Panc1 (cell line): ENCODE results near the gene TYRO3. TPM values are rescaled to one million over a fixed set of nuclear protein-coding genes. Genes with fewer than 3 reads are reported as not detected.

Experiments
- ATAC-seq: fragments of 200-7000 bp; cut with Tn5 transposase; 2 replicates; pipeline ENCODE4 v1.9.1; 2020; ENCODE audit warnings: mild to moderate bottlenecking, moderate library complexity
- BruUV-seq: library from RNA; stranded (reverse); fragments of 400-500 nt; replicated peaks from 2 replicates; lab custom pipeline; 2021; lab: Mats Ljungman, UMichigan
- CTCF ChIA-PET: fragments of 300-600 bp; sonication (Branson Sonifier 250); formaldehyde crosslinking; loops from one replicate; lab custom pipeline; 2022; ENCODE audit warnings: antibody characterized with exemption; lab: Charles Lee
- POLR2A ChIA-PET: fragments of 300-600 bp; sonication (Branson Sonifier 250); formaldehyde crosslinking; loops from one replicate; lab custom pipeline; 2022; ENCODE audit warnings: antibody characterized with exemption; lab: Charles Lee
- DNase-seq: peaks from one replicate; pipeline ENCODE4 v3.0.0-alpha.2; 2010; ENCODE audit warnings: low read depth, low spot score
- H3K27ac ChIP-seq: 2 replicates; pipeline ENCODE4 v1.5.1; 2011; ENCODE audit warnings: mild to moderate bottlenecking, low read length, inconsistent platforms
- H3K27me3 ChIP-seq: fragments of 200-500 bp; sonication (Bioruptor generic); 2 replicates; pipeline ENCODE4 v1.6.0; 2014; ENCODE audit warnings: low read length, inconsistent platforms; ENCODE audit not compliant: control insufficient read depth, insufficient read depth
- H3K36me3 ChIP-seq: fragments of 200-500 bp; sonication (Bioruptor generic); 2 replicates; pipeline ENCODE4 v1.5.1; 2014; ENCODE audit warnings: inconsistent platforms, mild to moderate bottlenecking, low read length, moderate library complexity; ENCODE audit not compliant: control insufficient read depth, insufficient read depth
- H3K4me1 ChIP-seq: 2 replicates; pipeline ENCODE4 v1.5.1; 2011; ENCODE audit warnings: inconsistent platforms, mild to moderate bottlenecking, low read length, moderate library complexity; ENCODE audit not compliant: control insufficient read depth, insufficient read depth
- H3K4me3 ChIP-seq, 2 experiments: 2 replicates each; pipeline ENCODE4 v1.5.1; 2011 to 2012; ENCODE audit warnings: low read depth in 2 of 2, low read length in 2 of 2, mild to moderate bottlenecking in 2 of 2, inconsistent platforms in 1 of 2, moderate library complexity in 1 of 2
- H3K9me3 ChIP-seq: fragments of 200-500 bp; sonication (Bioruptor generic); 2 replicates; pipeline ENCODE4 v1.5.1; 2014; ENCODE audit warnings: low read depth, mild to moderate bottlenecking, inconsistent platforms, low read length, moderate library complexity; ENCODE audit not compliant: control insufficient read depth, insufficient read depth
- CTCF ChIP-seq: fragments of 450-650 bp; IDR thresholded peaks from 2 replicates; pipeline ENCODE4 v1.5.1; 2017; ENCODE audit warnings: mild to moderate bottlenecking
- POLR2AphosphoS5 ChIP-seq: IDR thresholded peaks from 2 replicates; pipeline ENCODE4 v1.6.1; 2012; ENCODE audit warnings: mild to moderate bottlenecking, low read depth, low read length, moderate library complexity
- REST ChIP-seq, 2 experiments: IDR thresholded peaks; 2 replicates each; pipeline ENCODE4 v1.6.1; 2011 to 2012; ENCODE audit warnings: low read depth in 2 of 2, control low read depth in 1 of 2, low read length in 1 of 2, mild to moderate bottlenecking in 1 of 2, moderate library complexity in 1 of 2; ENCODE audit not compliant: insufficient read depth in 1 of 2
- SIN3A ChIP-seq: IDR thresholded peaks from 2 replicates; pipeline ENCODE4 v1.6.1; 2012; ENCODE audit warnings: low read depth, mild to moderate bottlenecking, low read length, moderate library complexity, borderline replicate concordance; ENCODE audit not compliant: insufficient read depth
- TCF7L2 ChIP-seq: IDR thresholded peaks from 2 replicates; pipeline ENCODE4 v1.6.1; 2011; ENCODE audit warnings: mild to moderate bottlenecking, low read depth, low read length, inconsistent platforms
- in situ Hi-C: cut with HindIII; loops from 2 replicates; pipeline ENCODE4 v1.10.0; 2016; ENCODE audit warnings: low sequenced_read_pairs, low pct_unique_long_range_greater_than_20kb
- intact Hi-C: fragments of 100-400 bp; cut with micrococcal nuclease; formaldehyde crosslinking; loops from one replicate; pipeline ENCODE4 v1.10.0; 2022; ENCODE audit not compliant: unreplicated experiment
- total RNA-seq: library from RNA; stranded (reverse); gene quantifications from one replicate; pipeline ENCODE4 v1.2.1, GENCODE V29; 2021; ENCODE audit not compliant: unreplicated experiment

The TYRO3 gene
- total RNA-seq, 1 experiment from 2014 or later = 41.7 TPM

- Histone ChIP-seq H3K36me3 (no peaks in the 10 kb centered on the region), H3K4me3 (no peak overlapping the region), H3K4me1 (no peaks in the 10 kb centered on the region), H3K27me3 (no peaks in the 10 kb centered on the region), H3K27ac (no peak overlapping the region), H3K9me3 (no peaks in the 10 kb centered on the region)
- in situ Hi-C loops = no loop called here
- no TSS peak for BruUV-seq
- ChIA-PET POLR2A (no interaction called here), CTCF (interaction anchor here (0.6 kb wide), 1 partner anchor 42 kb away, joined by 4 read pairs; no protein-coding TSS in a partner anchor)
- TF ChIP-seq REST (IDR thresholded peaks at IDR 0.05; ENCODE audit: insufficient read depth in 1 of 2, low read depth in 2 of 2, low read length in 1 of 2) (no peak), SIN3A (no peak), CTCF (no peak), POLR2AphosphoS5 (no peak), TCF7L2 (no peak)
- ATAC-seq (no peak), DNase-seq (no peak)
- intact Hi-C loops = no loop called here
Measured at GRCh38 chr15:41520636-41521035, 38.4 kb upstream of the TYRO3 start.

- in situ Hi-C loops = no loop called here
Measured at GRCh38 chr15:41521614-41522013, 37.4 kb upstream of the TYRO3 start.

More at GRCh38 chr15:41521614-41522013, 37.4 kb upstream of the TYRO3 start:
- no peak overlapping the region for H3K27ac ChIP-seq
- no peaks in the 10 kb centered on the region for H3K36me3 ChIP-seq
- no TSS peak for BruUV-seq
- H3K27me3 ChIP-seq = no peaks in the 10 kb centered on the region
- TF ChIP-seq POLR2AphosphoS5 = no peak
- TF ChIP-seq SIN3A = no peak
- TF ChIP-seq TCF7L2 = no peak
- no peak for TF ChIP-seq REST (IDR thresholded peaks at IDR 0.05; ENCODE audit: insufficient read depth in 1 of 2, low read depth in 2 of 2, low read length in 1 of 2)
- TF ChIP-seq CTCF = no peak
- peak; percentile 25; the same call in 1 of the 2 replicates for ATAC-seq
- no peak for DNase-seq
- no peaks in the 10 kb centered on the region for H3K4me1 ChIP-seq
- CTCF ChIA-PET = interaction anchor here (0.6 kb wide), 1 partner anchor 177 kb away, joined by 3 read pairs; no protein-coding TSS in a partner anchor
- POLR2A ChIA-PET = interaction anchor here (0.7 kb wide), 1 partner anchor 56 kb away, joined by 3 read pairs; no protein-coding TSS in a partner anchor
- no peak overlapping the region for H3K4me3 ChIP-seq
- H3K9me3 ChIP-seq = no peaks in the 10 kb centered on the region
- intact Hi-C loops = no loop called here
